H1 (cell line): ENCODE data around the gene HELZ2. TPM values are rescaled to one million over a fixed set of nuclear protein-coding genes. Genes with fewer than 3 reads are reported as not detected.

ENCODE experiments used
- ATF2 ChIP-seq: IDR thresholded peaks from 2 replicates; pipeline ENCODE4 v1.6.1; 2012; ENCODE audit warnings: low read length, inconsistent platforms
- CHD1 ChIP-seq: IDR thresholded peaks from 2 replicates; pipeline ENCODE4 v1.6.1; 2012; ENCODE audit warnings: low read depth, low read length, improper control_type of control experiment
- CHD7 ChIP-seq: fragments of 300-600 bp; sonication (generic); IDR thresholded peaks from 2 replicates; pipeline ENCODE4 v1.7.1; 2012; ENCODE audit warnings: low read length, moderate library complexity, mild to moderate bottlenecking, inconsistent platforms; ENCODE audit not compliant: insufficient replicate concordance
- EP300 ChIP-seq, 2 experiments: IDR thresholded peaks; 1 replicate in 1 of 2; 2 replicates in 1 of 2; pipeline ENCODE4 v1.6.1; 2011 to 2012; ENCODE audit warnings: low read depth in 2 of 2, low read length in 2 of 2, mild to moderate bottlenecking in 2 of 2, borderline replicate concordance in 1 of 2, inconsistent platforms in 1 of 2, moderate library complexity in 1 of 2
- GABPA ChIP-seq: IDR thresholded peaks from 2 replicates; pipeline ENCODE4 v1.6.1; 2011; ENCODE audit warnings: mild to moderate bottlenecking, low read length, moderate library complexity, borderline replicate concordance; ENCODE audit not compliant: insufficient read depth
- POLR2AphosphoS5 ChIP-seq: IDR thresholded peaks from 2 replicates; pipeline ENCODE4 v1.6.1; 2011; ENCODE audit warnings: low read depth, low read length
- SIRT6 ChIP-seq: IDR thresholded peaks from one replicate; pipeline ENCODE4 v1.7.1; 2012; ENCODE audit warnings: low read length, inconsistent platforms
- TAF7 ChIP-seq: optimal IDR thresholded peaks from 2 replicates; pipeline ENCODE3; 2011; ENCODE audit warnings: low read depth, mild to moderate bottlenecking, inconsistent platforms, low read length, moderate library complexity, borderline replicate concordance
- TBP ChIP-seq: IDR thresholded peaks from 2 replicates; pipeline ENCODE4 v1.6.1; 2011; ENCODE audit warnings: low read depth, low read length, improper control_type of control experiment
- TEAD4 ChIP-seq: IDR thresholded peaks from 2 replicates; pipeline ENCODE4 v1.6.1; 2012; ENCODE audit warnings: low read depth, low read length, inconsistent platforms, mixed read lengths
- polyA plus RNA-seq, 7 experiments: library from polyadenylated mRNA; depleted of rRNA in 3 of 7; stranded (reverse) in 5 of 7; unstranded in 2 of 7; fragments of >200 nt in 5 of 7; fragments of 200-250 nt in 2 of 7; gene quantifications; 1 replicate in 5 of 7; 2 replicates in 1 of 7; 4 replicates in 1 of 7; pipeline versions ENCODE4 v1.2.1 to v1.2.3, GENCODE V29; 2011 to 2013; ENCODE audit warnings: missing spikeins in 2 of 7, mixed read lengths in 2 of 7
- total RNA-seq: library from RNA; stranded (reverse); fragmentation: NEBNext Ultra II Directional; extraction: Animal tissue kit (Norgen Biotek cat#: 25700); gene quantifications from 2 replicates; pipeline ENCODE4 v1.2.1, GENCODE V29; 2021

Gene HELZ2
- total and polyA plus RNA-seq, 2 of the 8 experiments (the other 6 are each of a cell fraction or from before 2014, with no cell fraction given), result 7.9 to 17.5 TPM

- TF ChIP-seq CHD7 (no peak), GABPA (no peak), TAF7 (no peak), POLR2AphosphoS5 (no peak), TBP (no peak), ATF2 (no peak), SIRT6 (no peak), CHD1 (no peak), TEAD4 (no peak), EP300 (IDR thresholded peaks at IDR 0.05; ENCODE audit: borderline replicate concordance in 1 of 2, low read depth in 2 of 2, low read length in 2 of 2) (no peak)
Measured at GRCh38 chr20:63591147-63591533, 17.1 kb upstream of the HELZ2 start (continued).
